Lower lobe of right lung (tissue), 2 donors: ENCODE measurements around the gene BNC2. TPM values are rescaled to one million over a fixed set of nuclear protein-coding genes. Genes with fewer than 3 reads are reported as not detected.
"Not testable (repeated sequence)": the region's sequence is repeated elsewhere in the genome, so short reads cannot be mapped to it uniquely, and the experiment has no call there.

Experiments
- ATAC-seq, 2 donors: fragments of 200-7000 bp; cut with Tn5 transposase; one replicate each; pipeline ENCODE4 v1.9.1; 2020 to 2022; ENCODE audit warnings: mild to moderate bottlenecking in 2 of 2, moderate library complexity in 2 of 2
- DNase-seq: peaks from one replicate; pipeline ENCODE4 v3.0.0-alpha.2; 2020
- H3K27ac ChIP-seq: fragments of 200-600 bp; one replicate; pipeline ENCODE4 v1.8.0; 2022
- H3K27me3 ChIP-seq: fragments of 200-600 bp; one replicate; pipeline ENCODE4 v1.8.0; 2022; ENCODE audit warnings: low read depth
- H3K36me3 ChIP-seq: fragments of 200-600 bp; one replicate; pipeline ENCODE4 v1.8.0; 2022; ENCODE audit warnings: mild to moderate bottlenecking
- H3K4me1 ChIP-seq: fragments of 200-600 bp; one replicate; pipeline ENCODE4 v1.8.0; 2022
- H3K4me3 ChIP-seq: fragments of 200-600 bp; one replicate; pipeline ENCODE4 v1.8.0; 2022; ENCODE audit warnings: mild to moderate bottlenecking
- H3K9me3 ChIP-seq: fragments of 200-600 bp; one replicate; pipeline ENCODE4 v1.8.0; 2022
- intact Hi-C: fragments of 100-400 bp; cut with DNase I; formaldehyde crosslinking; loops from one replicate; pipeline ENCODE4 v1.11.0; 2022
- total RNA-seq: library from RNA; stranded (reverse); fragmentation: NEBNext Ultra II Directional; extraction: Animal tissue kit (Norgen Biotek cat#: 25700); gene quantifications from one replicate; pipeline ENCODE4 v1.2.1, GENCODE V29; 2021
- TF ChIP-seq, protein P1 (sequence below): fragments of 200-600 bp; IDR thresholded peaks from one replicate; pipeline ENCODE4 v1.8.0; 2022; ENCODE audit warnings: antibody characterized with exemption, mild to moderate bottlenecking
- donor health status: DM: no; HTN: yes; CAD: no; lungs with severe emphysema.

Gene BNC2
- total RNA-seq, 1 donor from 2014 or later: 15.0 TPM

DNA sequence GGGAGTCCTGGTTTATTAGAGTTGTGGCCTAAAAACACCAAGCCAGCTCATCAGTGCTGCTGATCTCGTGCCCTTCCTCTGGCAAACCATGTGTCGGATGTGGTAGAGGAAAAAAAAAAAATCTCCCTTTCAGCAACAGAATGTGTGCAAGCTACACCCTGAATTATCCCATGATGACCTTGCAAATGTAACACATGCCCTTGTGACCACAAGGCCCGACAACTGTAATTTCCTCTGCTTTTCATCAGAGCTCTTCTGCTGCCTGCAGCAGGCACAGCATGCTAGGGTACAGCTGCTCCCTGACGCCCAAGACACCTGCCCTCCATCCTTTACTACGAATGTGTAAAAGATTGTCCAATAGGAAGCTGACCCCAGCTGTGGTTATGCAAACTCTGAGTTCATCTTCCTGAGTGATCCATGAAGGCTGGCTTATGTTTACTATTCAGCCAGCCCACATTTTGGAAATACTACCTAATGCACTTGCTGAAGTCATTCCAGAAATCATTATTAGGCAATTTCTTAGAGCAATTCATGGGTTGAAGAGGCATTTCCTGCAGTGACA lies 14.6 kb upstream of the BNC2 start:
- ATAC-seq (peak; percentile 71 to 86), DNase-seq (no peak)
- Histone ChIP-seq H3K27ac (no peak overlapping the region), H3K27me3 (no peaks in the 10 kb centered on the region), H3K36me3 (no peaks in the 10 kb centered on the region), H3K4me3 (no peak overlapping the region), H3K9me3 (no peaks in the 10 kb centered on the region), H3K4me1 (peaks cover 3% of the 10 kb centered on the region)
- TF ChIP-seq, protein P1, sequence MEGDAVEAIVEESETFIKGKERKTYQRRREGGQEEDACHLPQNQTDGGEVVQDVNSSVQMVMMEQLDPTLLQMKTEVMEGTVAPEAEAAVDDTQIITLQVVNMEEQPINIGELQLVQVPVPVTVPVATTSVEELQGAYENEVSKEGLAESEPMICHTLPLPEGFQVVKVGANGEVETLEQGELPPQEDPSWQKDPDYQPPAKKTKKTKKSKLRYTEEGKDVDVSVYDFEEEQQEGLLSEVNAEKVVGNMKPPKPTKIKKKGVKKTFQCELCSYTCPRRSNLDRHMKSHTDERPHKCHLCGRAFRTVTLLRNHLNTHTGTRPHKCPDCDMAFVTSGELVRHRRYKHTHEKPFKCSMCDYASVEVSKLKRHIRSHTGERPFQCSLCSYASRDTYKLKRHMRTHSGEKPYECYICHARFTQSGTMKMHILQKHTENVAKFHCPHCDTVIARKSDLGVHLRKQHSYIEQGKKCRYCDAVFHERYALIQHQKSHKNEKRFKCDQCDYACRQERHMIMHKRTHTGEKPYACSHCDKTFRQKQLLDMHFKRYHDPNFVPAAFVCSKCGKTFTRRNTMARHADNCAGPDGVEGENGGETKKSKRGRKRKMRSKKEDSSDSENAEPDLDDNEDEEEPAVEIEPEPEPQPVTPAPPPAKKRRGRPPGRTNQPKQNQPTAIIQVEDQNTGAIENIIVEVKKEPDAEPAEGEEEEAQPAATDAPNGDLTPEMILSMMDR: no peak
- intact Hi-C loops: no loop called here

DNA sequence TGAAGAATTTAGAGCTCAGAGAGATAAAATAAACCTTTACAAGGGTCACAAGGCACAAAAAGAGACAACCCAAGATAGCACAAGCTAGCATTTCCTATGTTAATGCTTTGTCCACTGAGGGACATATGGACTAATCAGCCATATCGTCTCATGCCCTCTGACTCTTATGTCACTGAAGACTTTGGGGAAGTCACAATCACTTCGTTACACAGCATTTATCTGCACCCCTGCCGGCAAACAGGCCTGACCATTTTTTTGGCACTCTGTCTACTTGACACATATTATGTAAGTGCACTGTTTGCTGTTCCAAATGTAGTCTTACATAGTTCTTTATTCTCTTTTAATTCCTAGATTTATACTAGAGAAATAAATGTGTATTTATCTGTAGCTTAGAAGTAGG lies 13.9 kb upstream of the BNC2 start:
- DNase-seq (no peak), ATAC-seq (peak; percentile 46 to 60)
- Histone ChIP-seq H3K4me3 (no peak overlapping the region), H3K4me1 (peaks cover 3% of the 10 kb centered on the region), H3K9me3 (no peaks in the 10 kb centered on the region), H3K27ac (no peak overlapping the region), H3K27me3 (no peaks in the 10 kb centered on the region), H3K36me3 (no peaks in the 10 kb centered on the region)
- intact Hi-C loops: no loop called here
- TF ChIP-seq, protein P1: no peak

DNA sequence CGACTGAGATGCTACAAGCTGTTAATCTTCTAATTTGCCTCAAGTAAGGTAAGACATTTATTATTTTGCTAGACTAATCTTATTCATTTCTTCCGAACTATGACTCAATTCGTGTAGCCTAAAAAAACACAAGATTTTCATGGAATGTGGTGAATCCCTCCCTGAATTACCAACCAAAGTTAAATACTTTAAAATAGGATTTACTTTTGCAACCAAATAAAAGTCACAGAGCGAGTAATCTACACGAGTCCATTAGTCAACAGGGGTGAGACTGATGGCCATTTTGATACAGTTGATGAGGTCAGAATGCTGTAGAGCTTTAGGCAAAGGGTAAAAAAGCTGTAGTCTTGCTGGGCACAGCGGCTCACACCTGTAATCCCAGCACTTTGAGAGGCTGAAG lies 13.1 kb upstream of the BNC2 start:
- intact Hi-C loops: no loop called here
- Histone ChIP-seq H3K27ac (no peak overlapping the region), H3K4me1 (peaks cover 3% of the 10 kb centered on the region), H3K36me3 (no peaks in the 10 kb centered on the region), H3K27me3 (no peaks in the 10 kb centered on the region), H3K4me3 (no peak overlapping the region), H3K9me3 (no peaks in the 10 kb centered on the region)
- TF ChIP-seq, protein P1: no peak
- no peak for DNase-seq
- no peak for ATAC-seq

DNA sequence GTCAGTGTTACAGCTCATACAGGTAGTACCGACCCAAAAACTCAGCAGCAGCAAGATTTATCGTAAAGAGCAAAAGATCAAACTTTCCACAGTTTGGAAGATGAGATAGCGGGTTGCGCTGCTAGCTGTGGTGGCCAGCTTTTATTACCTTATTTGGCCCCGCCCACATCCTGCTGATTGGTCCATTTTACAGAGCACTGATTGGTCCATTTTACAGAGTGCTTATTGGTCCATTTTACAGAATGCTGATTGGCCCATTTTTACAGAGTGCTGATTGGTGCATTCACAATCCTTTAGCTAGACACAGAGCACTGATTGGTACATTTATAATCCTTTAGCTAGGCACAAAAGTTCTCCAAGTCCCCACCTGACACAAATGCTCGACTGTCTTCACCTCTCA lies 12.0 kb upstream of the BNC2 start:
- H3K9me3 ChIP-seq, ATAC-seq, H3K27ac ChIP-seq, intact Hi-C loops, H3K4me1 ChIP-seq, H3K27me3 ChIP-seq, H3K4me3 ChIP-seq, DNase-seq, H3K36me3 ChIP-seq: not testable (repeated sequence)

DNA sequence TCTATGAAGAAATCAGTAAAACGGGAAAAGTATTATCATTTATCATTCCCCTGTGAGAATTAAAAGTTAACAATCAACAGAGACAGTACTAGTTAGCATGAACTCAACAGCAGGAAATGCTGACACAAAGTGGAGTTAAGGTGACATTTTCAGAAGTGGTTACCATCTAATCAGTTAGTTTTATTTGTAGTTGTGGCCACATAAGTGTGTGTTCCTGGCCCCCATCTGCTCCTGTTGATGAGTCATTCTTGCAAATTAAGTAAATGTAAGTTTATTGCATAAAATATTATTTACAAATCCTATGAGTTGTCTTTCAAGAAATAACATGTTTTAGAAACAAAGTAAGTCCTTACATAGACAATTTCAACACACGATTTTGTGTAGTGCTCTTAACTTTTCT lies 8.9 kb upstream of the BNC2 start:
- Histone ChIP-seq H3K27ac (no peak overlapping the region), H3K36me3 (no peaks in the 10 kb centered on the region), H3K4me1 (no peaks in the 10 kb centered on the region), H3K9me3 (no peaks in the 10 kb centered on the region), H3K27me3 (no peaks in the 10 kb centered on the region), H3K4me3 (no peak overlapping the region)
- DNase-seq (no peak), ATAC-seq (no peak)
- TF ChIP-seq, protein P1: no peak
- intact Hi-C loops: no loop called here

DNA sequence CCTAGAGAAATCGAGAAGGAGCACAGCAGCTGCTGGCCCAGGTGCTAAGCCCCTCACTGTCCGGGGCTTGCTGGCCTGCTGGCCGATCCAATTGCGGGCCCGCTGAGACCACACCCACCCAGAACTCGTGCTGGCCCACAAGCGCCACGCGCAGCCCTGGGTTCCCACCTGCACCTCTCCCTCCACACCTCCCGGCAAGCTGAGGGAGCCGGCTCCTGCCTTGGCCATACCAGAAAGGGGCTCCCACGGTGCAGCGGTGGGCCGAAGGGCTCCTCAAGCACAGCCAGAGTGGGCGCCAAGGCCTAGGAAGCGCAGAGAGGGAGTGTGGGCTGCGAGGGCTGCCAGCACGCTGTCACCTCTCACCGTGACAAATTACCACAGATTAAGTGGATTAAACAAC lies 6.8 kb upstream of the BNC2 start:
- DNase-seq (no peak), ATAC-seq (no peak)
- intact Hi-C loops: no loop called here
- TF ChIP-seq, protein P1: no peak
- H3K4me1 ChIP-seq: no peaks in the 10 kb centered on the region
- H3K9me3 ChIP-seq: no peaks in the 10 kb centered on the region
- H3K4me3 ChIP-seq: no peak overlapping the region
- no peaks in the 10 kb centered on the region for H3K36me3 ChIP-seq
- no peaks in the 10 kb centered on the region for H3K27me3 ChIP-seq
- H3K27ac ChIP-seq: no peak overlapping the region
